Smooth muscle cell (in vitro differentiated cells): Measurements from ENCODE around the gene GRIK3. TPM values are rescaled to one million over a fixed set of nuclear protein-coding genes. Genes with fewer than 3 reads are reported as not detected.

Experiments
- DNase-seq: peaks from one replicate; lab custom pipeline; 2025; ENCODE audit not compliant: unreplicated experiment; lab: John Stamatoyannopoulos, UW
- H2AFZ ChIP-seq: fragments of 200-600 bp; sonication (generic); 2 replicates; pipeline ENCODE4 v1.6.0; 2016; ENCODE audit warnings: antibody characterized with exemption, low read depth, mild to moderate bottlenecking
- H3F3A ChIP-seq: fragments of 200-600 bp; sonication (generic); 2 replicates; pipeline ENCODE4 v1.6.0; 2017; ENCODE audit warnings: antibody characterized with exemption, low read depth
- H3K27ac ChIP-seq: fragments of 200-600 bp; sonication (generic); 2 replicates; pipeline ENCODE4 v1.5.1; 2016; ENCODE audit warnings: low read depth, mild to moderate bottlenecking
- H3K27me3 ChIP-seq: fragments of 200-600 bp; sonication (generic); 2 replicates; pipeline ENCODE4 v1.6.1; 2016; ENCODE audit warnings: low read depth, mild to moderate bottlenecking
- H3K36me3 ChIP-seq: fragments of 200-600 bp; sonication (generic); 2 replicates; pipeline ENCODE4 v1.5.1; 2016; ENCODE audit warnings: low read depth
- H3K4me1 ChIP-seq: fragments of 200-600 bp; sonication (generic); 2 replicates; pipeline ENCODE4 v1.5.1; 2016; ENCODE audit warnings: low read depth
- H3K4me2 ChIP-seq: fragments of 200-600 bp; sonication (generic); 2 replicates; pipeline ENCODE4 v1.6.0; 2016; ENCODE audit warnings: mild to moderate bottlenecking
- H3K4me3 ChIP-seq: fragments of 200-600 bp; sonication (generic); 2 replicates; pipeline ENCODE4 v1.5.1; 2016; ENCODE audit warnings: mild to moderate bottlenecking
- H3K79me2 ChIP-seq: fragments of 200-600 bp; sonication (generic); 2 replicates; pipeline ENCODE4 v1.6.0; 2016; ENCODE audit warnings: low read depth, mild to moderate bottlenecking
- H3K9ac ChIP-seq: fragments of 200-600 bp; sonication (generic); 2 replicates; pipeline ENCODE4 v1.6.0; 2016; ENCODE audit warnings: low read depth
- H3K9me3 ChIP-seq: fragments of 200-600 bp; sonication (generic); replicated peaks from 2 replicates; pipeline ENCODE4 v1.5.1; 2016; ENCODE audit warnings: low read depth
- H4K20me1 ChIP-seq: fragments of 200-600 bp; sonication (generic); 2 replicates; pipeline ENCODE4 v1.6.0; 2016; ENCODE audit warnings: low read depth
- WGBS: methylation state at CpG from one replicate; pipeline ENCODE4 v1.1.7; 2016; ENCODE audit warnings: low lambda C conversion rate; 5-methylcytosine and 5-hydroxymethylcytosine counted together
- polyA plus RNA-seq: library from polyadenylated mRNA; unstranded; fragments of >200 nt; fragmentation: Nextera tagmentation; extraction: Ambion mirVana; gene quantifications from 2 replicates; pipeline ENCODE4 v1.2.1, GENCODE V29; 2016
- total RNA-seq: library from RNA; depleted of rRNA; stranded (reverse); fragments of >200 nt; gene quantifications from 2 replicates; pipeline ENCODE4 v1.2.3, GENCODE V29; 2014
- TF ChIP-seq, protein P1 (sequence below): fragments of 200-600 bp; sonication (generic); IDR thresholded peaks from 2 replicates; pipeline ENCODE4 v1.5.1; 2017; ENCODE audit warnings: borderline replicate concordance, mild to moderate bottlenecking, antibody characterized with exemption; ENCODE audit not compliant: insufficient read depth, poor library complexity, severe bottlenecking

Gene GRIK3
- total and polyA plus RNA-seq, 2 experiments from 2014 or later = 0.04 TPM; not detected in 1

DNA sequence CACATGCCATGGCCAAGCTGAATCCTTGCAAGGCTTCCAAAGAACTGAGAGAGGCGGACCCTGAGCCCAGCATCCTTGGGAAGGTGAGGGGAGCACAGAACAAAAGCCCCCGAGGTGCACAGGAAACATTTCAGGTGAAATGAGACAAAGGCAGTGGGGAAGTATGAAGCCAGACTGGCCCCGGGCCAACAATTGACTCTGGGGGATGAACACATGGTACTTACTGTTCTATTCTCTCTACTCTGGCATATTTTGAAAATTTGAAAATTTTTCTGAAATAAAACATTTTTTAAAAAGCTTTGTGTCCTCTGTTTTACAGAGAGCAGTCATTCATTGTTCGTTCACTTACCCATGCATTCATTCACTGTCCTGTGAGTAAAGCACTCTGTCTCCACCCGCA, 77.7 kb downstream of the GRIK3 start:
- WGBS = 83% methylated on average over 5 of the region's 5 CpGs
- Histone ChIP-seq H3K36me3 (no peaks in the 10 kb centered on the region), H3K79me2 (no peaks in the 10 kb centered on the region), H3K27me3 (peaks cover 6% of the 10 kb centered on the region), H3K9me3 (no peaks in the 10 kb centered on the region), H3K27ac (no peak overlapping the region), H2AFZ (no peak overlapping the region), H3K4me1 (no peaks in the 10 kb centered on the region), H3K4me2 (no peak overlapping the region), H3K4me3 (no peak overlapping the region), H3F3A (no peaks in the 10 kb centered on the region), H4K20me1 (no peaks in the 10 kb centered on the region), H3K9ac (no peak overlapping the region)
- TF ChIP-seq, protein P1, sequence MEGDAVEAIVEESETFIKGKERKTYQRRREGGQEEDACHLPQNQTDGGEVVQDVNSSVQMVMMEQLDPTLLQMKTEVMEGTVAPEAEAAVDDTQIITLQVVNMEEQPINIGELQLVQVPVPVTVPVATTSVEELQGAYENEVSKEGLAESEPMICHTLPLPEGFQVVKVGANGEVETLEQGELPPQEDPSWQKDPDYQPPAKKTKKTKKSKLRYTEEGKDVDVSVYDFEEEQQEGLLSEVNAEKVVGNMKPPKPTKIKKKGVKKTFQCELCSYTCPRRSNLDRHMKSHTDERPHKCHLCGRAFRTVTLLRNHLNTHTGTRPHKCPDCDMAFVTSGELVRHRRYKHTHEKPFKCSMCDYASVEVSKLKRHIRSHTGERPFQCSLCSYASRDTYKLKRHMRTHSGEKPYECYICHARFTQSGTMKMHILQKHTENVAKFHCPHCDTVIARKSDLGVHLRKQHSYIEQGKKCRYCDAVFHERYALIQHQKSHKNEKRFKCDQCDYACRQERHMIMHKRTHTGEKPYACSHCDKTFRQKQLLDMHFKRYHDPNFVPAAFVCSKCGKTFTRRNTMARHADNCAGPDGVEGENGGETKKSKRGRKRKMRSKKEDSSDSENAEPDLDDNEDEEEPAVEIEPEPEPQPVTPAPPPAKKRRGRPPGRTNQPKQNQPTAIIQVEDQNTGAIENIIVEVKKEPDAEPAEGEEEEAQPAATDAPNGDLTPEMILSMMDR = no peak
- DNase-seq = no peak

DNA sequence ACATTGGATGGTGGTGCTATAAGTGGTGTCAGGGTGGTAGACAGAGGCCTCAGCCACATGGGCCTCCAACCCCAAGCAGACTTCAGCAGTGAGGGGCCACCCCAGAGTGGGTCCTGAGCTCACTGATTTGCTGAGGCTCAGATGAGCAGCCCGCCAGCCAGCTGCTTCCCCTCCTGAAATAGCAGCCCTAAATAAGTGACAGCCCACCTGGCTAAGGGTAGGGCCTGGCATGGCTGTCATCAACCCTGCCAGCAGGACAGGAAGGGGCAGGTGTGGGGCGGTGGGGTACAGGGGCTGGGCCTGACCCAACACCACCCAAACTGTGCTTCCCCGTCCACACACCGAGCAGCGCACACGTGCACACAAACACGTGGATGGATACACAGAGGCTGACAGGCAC, 79.3 kb downstream of the GRIK3 start:
- no peaks in the 10 kb centered on the region for H4K20me1 ChIP-seq
- H3K4me2 ChIP-seq = no peak overlapping the region
- H3F3A ChIP-seq = no peaks in the 10 kb centered on the region
- no peaks in the 10 kb centered on the region for H3K9me3 ChIP-seq
- H3K4me3 ChIP-seq = no peak overlapping the region
- no peak overlapping the region for H2AFZ ChIP-seq
- DNase-seq = no peak
- H3K79me2 ChIP-seq = no peaks in the 10 kb centered on the region
- H3K36me3 ChIP-seq = no peaks in the 10 kb centered on the region
- WGBS = 92% methylated on average over 7 of the region's 7 CpGs
- no peak overlapping the region for H3K9ac ChIP-seq
- TF ChIP-seq, protein P1 = no peak
- H3K4me1 ChIP-seq = no peaks in the 10 kb centered on the region
- H3K27me3 ChIP-seq = peaks cover 14% of the 10 kb centered on the region
- no peak overlapping the region for H3K27ac ChIP-seq

DNA sequence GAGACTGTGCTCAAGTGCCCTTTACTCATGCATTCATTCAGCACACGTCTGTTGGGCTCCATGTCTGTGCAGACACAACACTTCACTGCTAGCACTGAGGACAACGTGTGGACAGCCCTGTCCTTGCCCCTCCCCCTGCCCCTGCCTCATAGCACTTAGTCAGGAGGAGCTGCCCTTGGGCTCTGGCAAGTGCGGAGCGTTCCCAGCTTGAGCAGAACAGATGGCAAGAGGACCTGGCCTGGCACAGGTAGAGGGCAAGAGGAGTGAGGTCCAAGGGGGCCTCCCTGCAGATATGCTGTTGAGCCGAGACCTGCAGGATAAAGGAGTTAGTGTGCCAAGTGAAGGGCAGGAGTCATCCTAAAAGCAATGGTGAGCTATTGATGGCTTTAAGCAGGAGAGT, 81.3 kb downstream of the GRIK3 start:
- Histone ChIP-seq H3K9me3 (no peaks in the 10 kb centered on the region), H3K36me3 (no peaks in the 10 kb centered on the region), H4K20me1 (no peaks in the 10 kb centered on the region), H3K27me3 (peaks cover 14% of the 10 kb centered on the region), H3K4me1 (no peaks in the 10 kb centered on the region), H3K9ac (no peak overlapping the region), H3K27ac (no peak overlapping the region), H2AFZ (no peak overlapping the region), H3K4me3 (no peak overlapping the region), H3K4me2 (no peak overlapping the region), H3F3A (no peaks in the 10 kb centered on the region), H3K79me2 (no peaks in the 10 kb centered on the region)
- TF ChIP-seq, protein P1 = no peak
- 71% methylated on average over 5 of the region's 5 CpGs for WGBS
- DNase-seq = no peak

DNA sequence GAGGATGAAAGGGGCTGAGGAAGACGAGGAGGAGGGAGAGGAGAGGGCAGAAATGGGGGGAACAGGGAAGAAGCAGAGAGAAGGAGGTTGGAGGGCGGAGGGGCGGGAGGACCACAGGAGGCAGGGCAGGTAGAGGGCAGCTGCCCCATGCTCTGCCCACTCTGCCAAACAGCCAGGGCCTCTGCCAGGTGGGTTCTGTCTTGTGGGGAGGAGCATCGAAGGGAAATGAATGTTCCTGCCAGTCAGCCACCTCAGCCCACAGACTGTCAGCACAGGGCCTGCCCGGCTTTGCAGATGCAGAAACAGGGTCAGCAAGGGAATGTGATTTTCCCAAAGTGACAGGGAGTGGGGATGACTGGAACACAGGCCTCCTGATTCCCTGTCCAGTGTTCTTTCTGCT, 82.6 kb downstream of the GRIK3 start:
- Histone ChIP-seq H4K20me1 (no peaks in the 10 kb centered on the region), H3K4me3 (no peak overlapping the region), H3K9me3 (no peaks in the 10 kb centered on the region), H3K79me2 (no peaks in the 10 kb centered on the region), H2AFZ (no peak overlapping the region), H3K9ac (no peak overlapping the region), H3K4me2 (no peak overlapping the region), H3K27me3 (peaks cover 14% of the 10 kb centered on the region), H3K27ac (no peak overlapping the region), H3K4me1 (no peaks in the 10 kb centered on the region), H3F3A (no peaks in the 10 kb centered on the region), H3K36me3 (no peaks in the 10 kb centered on the region)
- no peak for DNase-seq
- TF ChIP-seq, protein P1 = no peak
- WGBS = 73% methylated on average over 4 of the region's 5 CpGs
